Suprapubic skin (tissue), 4 donors: ENCODE results near the gene SPDL1. TPM values are rescaled to one million over a fixed set of nuclear protein-coding genes. Genes with fewer than 3 reads are reported as not detected.

Experiments used
- DNase-seq, 2 donors: peaks; one replicate each; pipeline ENCODE4 v3.0.0-alpha.2; 2019; ENCODE audit warnings: low spot score in 2 of 2
- H3K27ac ChIP-seq: fragments of 200-600 bp; sonication (generic); one replicate; pipeline ENCODE4 v1.5.1; 2019
- H3K27me3 ChIP-seq: fragments of 200-600 bp; sonication (generic); one replicate; pipeline ENCODE4 v1.5.1; 2019
- H3K36me3 ChIP-seq: fragments of 200-600 bp; sonication (generic); one replicate; pipeline ENCODE4 v1.5.1; 2019
- H3K4me1 ChIP-seq: fragments of 200-600 bp; sonication (generic); one replicate; pipeline ENCODE4 v1.5.1; 2019
- H3K4me3 ChIP-seq: fragments of 200-600 bp; sonication (generic); one replicate; pipeline ENCODE4 v1.5.1; 2019; ENCODE audit warnings: mild to moderate bottlenecking
- H3K9me3 ChIP-seq: fragments of 200-600 bp; sonication (generic); one replicate; pipeline ENCODE4 v1.5.1; 2019
- EP300 ChIP-seq: sonication (generic); formaldehyde crosslinking; IDR thresholded peaks from one replicate; pipeline ENCODE4 v1.6.1; 2017; ENCODE audit warnings: antibody characterized with exemption
- POLR2A ChIP-seq, 2 donors: fragments of 450-650 bp; IDR thresholded peaks; one replicate each; pipeline ENCODE4 v1.6.1; 2017; ENCODE audit warnings: antibody characterized with exemption in 2 of 2, mild to moderate bottlenecking in 2 of 2, moderate library complexity in 2 of 2
- POLR2AphosphoS5 ChIP-seq, 3 donors: sonication (generic); formaldehyde crosslinking; IDR thresholded peaks; one replicate each; pipeline ENCODE4 v1.6.1; 2017; ENCODE audit warnings: antibody characterized with exemption in 3 of 3
- WGBS: methylation state at CpG from one replicate; pipeline ENCODE4 v1.1.5; 2018; 5-methylcytosine and 5-hydroxymethylcytosine counted together
- total RNA-seq, 4 donors: library from RNA; depleted of rRNA; stranded (reverse); fragments of >200 nt; gene quantifications; one replicate each; pipeline ENCODE4 v1.1.0, GENCODE V29; 2016
- TF ChIP-seq, protein P1 (sequence below), 2 donors: fragments of 200-600 bp in 1 of 2; fragments of 450-650 bp in 1 of 2; sonication (generic) in 1 of 2; IDR thresholded peaks; one replicate each; pipeline ENCODE4 v1.5.1; 2016 to 2019; ENCODE audit warnings: antibody characterized with exemption in 2 of 2, mild to moderate bottlenecking in 1 of 2, moderate library complexity in 1 of 2

SPDL1 gene
- total RNA-seq, 4 donors from 2014 or later = 6.4 to 9.4 (median 7.3) TPM

DNA sequence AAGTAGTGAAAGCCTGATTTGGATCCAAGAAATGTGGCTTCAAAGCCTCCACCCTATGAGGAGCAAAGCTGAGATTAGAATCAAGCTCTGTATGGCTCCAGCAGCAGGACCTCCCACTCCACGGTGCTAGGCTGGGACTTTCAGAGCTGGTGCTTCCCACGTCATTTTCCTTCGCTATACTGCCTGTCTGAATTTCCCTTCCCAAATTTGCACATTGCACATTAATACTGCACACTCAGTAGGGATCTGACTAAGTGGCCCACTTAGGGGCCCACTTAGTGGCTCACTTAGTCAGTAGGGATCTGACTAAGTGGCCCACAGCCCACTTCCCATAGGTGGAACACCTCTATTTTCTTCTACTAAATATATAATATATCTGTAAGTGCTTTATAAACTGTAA lies 14.1 kb upstream of the SPDL1 start:
- TF ChIP-seq EP300 (no peak), POLR2A (IDR thresholded peaks at IDR 0.05) (no peak), POLR2AphosphoS5 (IDR thresholded peaks at IDR 0.05) (no peak)
- TF ChIP-seq, protein P1, sequence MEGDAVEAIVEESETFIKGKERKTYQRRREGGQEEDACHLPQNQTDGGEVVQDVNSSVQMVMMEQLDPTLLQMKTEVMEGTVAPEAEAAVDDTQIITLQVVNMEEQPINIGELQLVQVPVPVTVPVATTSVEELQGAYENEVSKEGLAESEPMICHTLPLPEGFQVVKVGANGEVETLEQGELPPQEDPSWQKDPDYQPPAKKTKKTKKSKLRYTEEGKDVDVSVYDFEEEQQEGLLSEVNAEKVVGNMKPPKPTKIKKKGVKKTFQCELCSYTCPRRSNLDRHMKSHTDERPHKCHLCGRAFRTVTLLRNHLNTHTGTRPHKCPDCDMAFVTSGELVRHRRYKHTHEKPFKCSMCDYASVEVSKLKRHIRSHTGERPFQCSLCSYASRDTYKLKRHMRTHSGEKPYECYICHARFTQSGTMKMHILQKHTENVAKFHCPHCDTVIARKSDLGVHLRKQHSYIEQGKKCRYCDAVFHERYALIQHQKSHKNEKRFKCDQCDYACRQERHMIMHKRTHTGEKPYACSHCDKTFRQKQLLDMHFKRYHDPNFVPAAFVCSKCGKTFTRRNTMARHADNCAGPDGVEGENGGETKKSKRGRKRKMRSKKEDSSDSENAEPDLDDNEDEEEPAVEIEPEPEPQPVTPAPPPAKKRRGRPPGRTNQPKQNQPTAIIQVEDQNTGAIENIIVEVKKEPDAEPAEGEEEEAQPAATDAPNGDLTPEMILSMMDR (IDR thresholded peaks at IDR 0.05) = no peak
- Histone ChIP-seq H3K4me1 (no peaks in the 10 kb centered on the region), H3K27me3 (peaks cover 8% of the 10 kb centered on the region), H3K36me3 (no peaks in the 10 kb centered on the region), H3K9me3 (no peaks in the 10 kb centered on the region), H3K4me3 (no peak overlapping the region), H3K27ac (no peak overlapping the region)
- DNase-seq = no peak
- 61% methylated on average over 3 of the region's 3 CpGs for WGBS

DNA sequence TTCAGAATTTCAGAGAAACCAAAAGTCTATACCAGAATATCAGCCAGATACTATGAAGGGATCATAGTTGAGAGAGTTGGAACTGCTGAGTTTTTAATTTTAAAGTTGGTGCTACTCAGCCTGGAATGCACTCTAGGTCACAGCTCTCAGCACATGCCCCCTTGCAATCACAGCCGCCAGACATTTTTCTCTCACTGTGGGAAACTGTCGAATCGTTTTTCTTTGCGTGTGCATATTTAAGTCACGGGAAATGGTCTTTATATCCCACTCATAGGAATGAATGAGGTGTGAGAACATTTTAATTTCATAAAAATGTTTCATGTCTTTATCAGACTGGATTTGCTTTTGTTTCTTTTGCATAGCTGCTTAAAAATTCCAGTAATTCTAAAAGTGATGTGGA lies 12.2 kb upstream of the SPDL1 start:
- H3K27me3 ChIP-seq = peaks cover 8% of the 10 kb centered on the region

DNA sequence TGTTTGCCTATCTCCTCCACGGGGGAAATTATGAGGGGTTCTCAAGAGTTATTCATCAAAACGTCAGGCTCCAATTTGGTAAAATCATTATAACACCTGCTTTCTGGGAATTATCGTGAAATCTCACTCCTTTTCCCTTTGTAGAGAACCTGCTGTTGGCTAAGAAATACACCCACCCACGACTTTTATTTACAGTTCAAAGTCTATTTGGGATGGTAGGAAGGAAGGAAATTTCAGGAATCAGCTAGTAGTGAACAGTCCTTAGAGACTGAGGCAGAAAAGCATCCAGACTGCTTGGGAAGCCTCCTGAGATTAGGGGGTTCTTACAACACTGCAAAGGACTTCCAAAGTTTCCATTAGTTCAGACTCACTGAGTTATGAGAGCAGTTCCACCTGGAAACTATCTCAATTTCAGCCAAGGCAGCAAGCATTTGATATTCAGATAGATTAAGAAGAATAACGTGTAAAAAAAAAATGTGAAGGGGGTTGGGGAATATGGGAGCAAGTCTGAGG lies 9.4 kb upstream of the SPDL1 start:
- Histone ChIP-seq H3K36me3 (no peaks in the 10 kb centered on the region), H3K4me1 (no peaks in the 10 kb centered on the region), H3K27me3 (peaks cover 4% of the 10 kb centered on the region), H3K9me3 (no peaks in the 10 kb centered on the region), H3K27ac (no peak overlapping the region), H3K4me3 (no peak overlapping the region)
- 51% methylated on average over 5 of the region's 5 CpGs for whole genome bisulfite sequencing
- DNase-seq = no peak
- TF ChIP-seq EP300 (no peak), POLR2A (IDR thresholded peaks at IDR 0.05) (no peak), POLR2AphosphoS5 (IDR thresholded peaks at IDR 0.05) (no peak)
- TF ChIP-seq, protein P1 (IDR thresholded peaks at IDR 0.05) = no peak

More for the DNA sequence above, 12.2 kb upstream of the SPDL1 start:
- no peak overlapping the region for H3K4me3 ChIP-seq
- H3K4me1 ChIP-seq = no peaks in the 10 kb centered on the region
- no peaks in the 10 kb centered on the region for H3K36me3 ChIP-seq
- no peak overlapping the region for H3K27ac ChIP-seq
- WGBS = 78% methylated on average over 5 of the region's 5 CpGs
- TF ChIP-seq POLR2AphosphoS5 (IDR thresholded peaks at IDR 0.05) = no peak
- TF ChIP-seq EP300 = no peak
- no peak for TF ChIP-seq POLR2A (IDR thresholded peaks at IDR 0.05)
- TF ChIP-seq, protein P1 (IDR thresholded peaks at IDR 0.05) = no peak
- no peak for DNase-seq
- H3K9me3 ChIP-seq = no peaks in the 10 kb centered on the region

DNA sequence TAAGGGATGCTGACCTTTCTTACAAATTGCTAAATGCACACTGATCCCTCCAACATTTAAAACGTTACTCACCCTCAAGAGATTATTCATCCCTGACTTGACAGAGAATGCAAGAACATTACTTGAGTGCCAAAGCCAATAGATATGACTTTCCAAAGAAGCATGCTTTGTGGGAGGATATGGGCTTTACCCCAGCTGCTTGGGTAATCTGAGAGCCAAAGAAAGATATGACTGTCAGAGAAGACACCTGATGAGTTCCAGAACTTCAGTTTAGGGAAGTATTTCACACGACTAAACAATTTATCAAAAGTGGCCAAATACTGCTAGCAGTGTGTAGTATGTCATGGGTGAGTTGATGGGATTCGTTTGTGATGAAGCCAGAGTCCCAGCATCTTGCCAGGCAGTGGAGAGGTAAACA lies 7.4 kb upstream of the SPDL1 start:
- H3K4me1 ChIP-seq = no peaks in the 10 kb centered on the region
- no peaks in the 10 kb centered on the region for H3K27me3 ChIP-seq
- peak in 1 of 2 donors; percentile 57 for DNase-seq
- no peak overlapping the region for H3K27ac ChIP-seq
- TF ChIP-seq, protein P1 (IDR thresholded peaks at IDR 0.05) = no peak
- TF ChIP-seq POLR2A (IDR thresholded peaks at IDR 0.05) = no peak
- H3K36me3 ChIP-seq = no peaks in the 10 kb centered on the region
- no peak overlapping the region for H3K4me3 ChIP-seq
- H3K9me3 ChIP-seq = no peaks in the 10 kb centered on the region
- 34% methylated on average over 3 of the region's 3 CpGs for WGBS

DNA sequence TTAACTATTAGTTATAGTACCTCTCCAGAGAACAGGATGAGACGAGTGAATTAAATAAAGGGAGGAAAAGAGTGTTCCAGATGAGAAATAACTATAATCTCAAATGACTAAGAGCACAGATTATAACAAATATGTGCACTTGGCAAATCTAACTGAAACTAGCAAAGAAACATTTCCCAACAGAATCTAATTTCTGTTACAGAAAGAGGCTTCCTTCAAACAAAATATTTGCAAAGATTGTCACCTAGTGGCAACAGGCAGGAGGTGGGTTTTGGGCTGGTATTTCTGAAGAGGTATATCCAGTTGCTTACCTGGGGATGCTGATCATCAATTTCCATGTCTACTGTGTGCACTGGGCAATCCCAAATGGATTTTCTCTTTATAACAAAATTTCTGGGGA lies 5.6 kb upstream of the SPDL1 start:
- 32% methylated on average over 1 of the region's 1 CpG for WGBS
- H3K27me3 ChIP-seq = no peaks in the 10 kb centered on the region
- DNase-seq = no peak

More for the DNA sequence above, 5.6 kb upstream of the SPDL1 start:
- H3K27ac ChIP-seq = no peak overlapping the region
- no peak for TF ChIP-seq POLR2A (IDR thresholded peaks at IDR 0.05)
- no peak for TF ChIP-seq EP300
- TF ChIP-seq, protein P1 (IDR thresholded peaks at IDR 0.05) = no peak
- TF ChIP-seq POLR2AphosphoS5 (IDR thresholded peaks at IDR 0.05) = no peak
- no peaks in the 10 kb centered on the region for H3K36me3 ChIP-seq
- no peak overlapping the region for H3K4me3 ChIP-seq
- no peaks in the 10 kb centered on the region for H3K9me3 ChIP-seq
- H3K4me1 ChIP-seq = peaks cover 7% of the 10 kb centered on the region
